C4-2B (cell line): ENCODE data around the gene ARL14.

Experiments
- CTCF ChIP-seq: fragments of 450-650 bp; conservative IDR thresholded peaks from 2 replicates; pipeline ENCODE4 v1.5.1; 2017; ENCODE audit warnings: mild to moderate bottlenecking
- ZFX ChIP-seq: fragments of 450-650 bp; IDR thresholded peaks from 2 replicates; pipeline ENCODE4 v1.6.1; 2017

- TF ChIP-seq CTCF, result no peak
- TF ChIP-seq ZFX, result no peak
These were observed 7.4 kb downstream of the ARL14 start for GRCh38 chr3:160684368-160684740.
